SK-N-SH (cell line): ENCODE measurements around the gene SLC6A17. TPM values are rescaled to one million over a fixed set of nuclear protein-coding genes. Genes with fewer than 3 reads are reported as not detected.

ENCODE experiments used
- CTCF ChIA-PET: fragments of 300-600, 350-600 bp; formaldehyde crosslinking; extraction: SDS; loops from one replicate; lab custom pipeline; 2021; lab: Yijun Ruan, JAX
- POLR2A ChIA-PET: fragments of 350-600 bp; sonication (Branson Sonifier 250); formaldehyde crosslinking; extraction: SDS; loops from one replicate; lab custom pipeline; 2020; ENCODE audit warnings: antibody characterized with exemption, inconsistent platforms; lab: Yijun Ruan, JAX
- DNase-seq: peaks from one replicate; pipeline ENCODE4 v3.0.0; 2012
- H2AFZ ChIP-seq: fragments of 200-600 bp; sonication (generic); 2 replicates; pipeline ENCODE4 v1.8.1; 2016; ENCODE audit warnings: antibody characterized with exemption, mild to moderate bottlenecking, low read depth
- H3F3A ChIP-seq: fragments of 200-600 bp; sonication (generic); replicated peaks from 2 replicates; pipeline ENCODE3; 2016; ENCODE audit warnings: antibody characterized with exemption, mild to moderate bottlenecking; ENCODE audit not compliant: insufficient read depth
- H3K27ac ChIP-seq, 2 experiments: fragments of 200-500 bp in 1 of 2; fragments of 200-600 bp in 1 of 2; sonication (Bioruptor generic) in 1 of 2; sonication (generic), shearing (Covaris generic) in 1 of 2; 2 replicates each; pipeline versions ENCODE4 v1.5.1 to v1.6.1; 2014 to 2016; ENCODE audit warnings: low read depth in 2 of 2, inconsistent platforms in 1 of 2, low read length in 1 of 2, mild to moderate bottlenecking in 1 of 2, mixed read lengths in 1 of 2
- H3K27me3 ChIP-seq: fragments of 200-600 bp; sonication (generic), shearing (Covaris generic); 2 replicates; pipeline ENCODE4 v1.6.1; 2016; ENCODE audit warnings: mixed run types; ENCODE audit not compliant: insufficient read depth
- H3K36me3 ChIP-seq, 2 experiments: fragments of 200-500 bp in 1 of 2; fragments of 200-600 bp in 1 of 2; sonication (Bioruptor generic) in 1 of 2; sonication (generic) in 1 of 2; replicated peaks in 1 of 2; 2 replicates each; pipeline versions ENCODE3 to v1.5.1; 2014 to 2016; ENCODE audit warnings: low read length in 1 of 2, mild to moderate bottlenecking in 1 of 2; ENCODE audit not compliant: insufficient read depth in 2 of 2, control insufficient read depth in 1 of 2
- H3K4me1 ChIP-seq, 2 experiments: fragments of 200-500 bp in 1 of 2; fragments of 200-600 bp in 1 of 2; sonication (Bioruptor generic) in 1 of 2; sonication (generic), shearing (Covaris generic) in 1 of 2; 2 replicates each; pipeline versions ENCODE4 v1.5.1 to v1.6.1; 2014 to 2016; ENCODE audit warnings: low read depth in 1 of 2, low read length in 1 of 2, mixed run types in 1 of 2; ENCODE audit not compliant: insufficient read depth in 2 of 2, control insufficient read depth in 1 of 2
- H3K4me2 ChIP-seq: fragments of 200-600 bp; sonication (generic), shearing (Covaris generic); 2 replicates; pipeline ENCODE4 v1.6.1; 2017; ENCODE audit warnings: mixed run types
- H3K4me3 ChIP-seq, 2 experiments: fragments of 200-500 bp in 1 of 2; fragments of 200-600 bp in 1 of 2; sonication (Bioruptor generic) in 1 of 2; sonication (generic), shearing (Covaris generic) in 1 of 2; 2 replicates each; pipeline versions ENCODE4 v1.5.1 to v1.8.1; 2014 to 2016; ENCODE audit warnings: low read depth in 2 of 2, inconsistent platforms in 1 of 2, low read length in 1 of 2, mild to moderate bottlenecking in 1 of 2, mixed read lengths in 1 of 2, moderate library complexity in 1 of 2
- H3K79me2 ChIP-seq: fragments of 200-600 bp; sonication (generic); 2 replicates; pipeline ENCODE4 v1.8.1; 2017; ENCODE audit warnings: mild to moderate bottlenecking; ENCODE audit not compliant: insufficient read depth
- H3K9ac ChIP-seq: fragments of 200-600 bp; sonication (generic); 2 replicates; pipeline ENCODE4 v1.6.1; 2017; ENCODE audit warnings: mixed run types
- H3K9me2 ChIP-seq: fragments of 200-600 bp; sonication (generic); 2 replicates; pipeline ENCODE4 v1.6.1; 2017; ENCODE audit warnings: mixed run types
- H3K9me3 ChIP-seq: fragments of 200-600 bp; sonication (generic); 2 replicates; pipeline ENCODE4 v1.6.1; 2017; ENCODE audit warnings: mixed run types, mild to moderate bottlenecking, moderate library complexity
- H4K20me1 ChIP-seq: fragments of 200-600 bp; sonication (generic); 2 replicates; pipeline ENCODE4 v1.6.1; 2017; ENCODE audit warnings: mild to moderate bottlenecking, mixed run types; ENCODE audit not compliant: insufficient read depth
- ELF1 ChIP-seq: IDR thresholded peaks from 2 replicates; pipeline ENCODE4 v1.4.0; 2012
- EZH2phosphoT487 ChIP-seq: fragments of 200-600 bp; sonication (generic); IDR thresholded peaks from 2 replicates; pipeline ENCODE4 v1.6.1; 2017; ENCODE audit warnings: low read depth, mixed run types, mild to moderate bottlenecking, antibody characterized with exemption, moderate library complexity, borderline replicate concordance
- FOXM1 ChIP-seq: IDR thresholded peaks from 2 replicates; pipeline ENCODE4 v1.4.0; 2012; ENCODE audit warnings: low read depth, mild to moderate bottlenecking
- GATA2 ChIP-seq: sonication (generic); formaldehyde crosslinking; IDR thresholded peaks from 2 replicates; pipeline ENCODE4 v1.5.0; 2020; ENCODE audit warnings: mild to moderate bottlenecking, missing genetic modification reagents
- JUND ChIP-seq: IDR thresholded peaks from 2 replicates; pipeline ENCODE4 v1.4.0; 2012
- MAX ChIP-seq: IDR thresholded peaks from 2 replicates; pipeline ENCODE4 v1.4.0; 2012; ENCODE audit warnings: low read depth
- NFIC ChIP-seq: IDR thresholded peaks from 2 replicates; pipeline ENCODE4 v1.4.0; 2012; ENCODE audit warnings: borderline replicate concordance
- PBX3 ChIP-seq: IDR thresholded peaks from 2 replicates; pipeline ENCODE4; 2012
- POLR2AphosphoS5 ChIP-seq: IDR thresholded peaks from 2 replicates; pipeline ENCODE4 v1.6.1; 2012; ENCODE audit warnings: low read depth, low read length
- RCOR1 ChIP-seq: fragments of 150-350 bp; IDR thresholded peaks from 2 replicates; pipeline ENCODE4 v1.6.1; 2017; ENCODE audit warnings: antibody characterized with exemption, low read length
- RFX5 ChIP-seq: IDR thresholded peaks from 2 replicates; pipeline ENCODE4 v1.6.1; 2012; ENCODE audit warnings: mild to moderate bottlenecking, improper control_type of control experiment, low read length
- RXRA ChIP-seq: IDR thresholded peaks from 2 replicates; pipeline ENCODE4 v1.4.0; 2012; ENCODE audit warnings: low read depth, mild to moderate bottlenecking, borderline replicate concordance
- SMC3 ChIP-seq: IDR thresholded peaks from 2 replicates; pipeline ENCODE4 v1.6.1; 2012; ENCODE audit warnings: low read depth, low read length, improper control_type of control experiment
- TCF12 ChIP-seq: IDR thresholded peaks from 2 replicates; pipeline ENCODE4 v1.4.0; 2012
- USF1 ChIP-seq: IDR thresholded peaks from 2 replicates; pipeline ENCODE4 v1.4.0; 2012; ENCODE audit warnings: low read depth, borderline replicate concordance
- USF2 ChIP-seq: fragments of 150-350 bp; IDR thresholded peaks from 2 replicates; pipeline ENCODE4 v1.6.1; 2017; ENCODE audit warnings: antibody characterized with exemption, low read length, low read depth, borderline replicate concordance
- YY1 ChIP-seq: IDR thresholded peaks from 2 replicates; pipeline ENCODE4 v1.4.0; 2012; ENCODE audit warnings: low read depth, mild to moderate bottlenecking
- WGBS: methylation state at CpG from one replicate; pipeline ENCODE4 v1.1.6; 2017; ENCODE audit warnings: low lambda C conversion rate; 5-methylcytosine and 5-hydroxymethylcytosine counted together
- polyA plus RNA-seq, 3 experiments: library from polyadenylated mRNA; depleted of rRNA; stranded (reverse); fragments of >200 nt; gene quantifications; 2 replicates each; pipeline ENCODE4 v1.2.3, GENCODE V29; 2012

Gene SLC6A17
- polyA plus RNA-seq, 1 of the 3 experiments (the other 2 are of a cell fraction) = 0.67 TPM

GRCh38 chr1:110188035-110188618 is 37.8 kb downstream of the SLC6A17 start (continued):
- TF ChIP-seq FOXM1 (no peak), USF2 (no peak), JUND (no peak), TCF12 (no peak; the same call in 1 of the 2 replicates), EZH2phosphoT487 (no peak), RFX5 (no peak), MAX (no peak), PBX3 (no peak), GATA2 (peak; percentile 82), RXRA (no peak), NFIC (0 out of 2 replicates have a peak, but pooled peaks have one; percentile 7), ELF1 (no peak), USF1 (no peak), RCOR1 (peak; percentile 87)

- WGBS = 76% methylated on average over 6 of the region's 6 CpGs
- Histone ChIP-seq H3K4me2 (no peak overlapping the region), H3K9me2 (no peaks in the 10 kb centered on the region), H3K79me2 (no peaks in the 10 kb centered on the region), H3K9me3 (no peaks in the 10 kb centered on the region), H3K4me1 (peaks cover 4 to 55% of the 10 kb centered on the region in 2 experiments; a peak in 2 of 4 replicates), H3K9ac (no peak overlapping the region), H4K20me1 (no peaks in the 10 kb centered on the region), H3K36me3 (no peaks in the 10 kb centered on the region), H3K27ac (peak overlapping the region in 1 of 2 experiments; percentile 95; a peak in 2 of 4 replicates), H3K27me3 (no peaks in the 10 kb centered on the region), H2AFZ (no peak overlapping the region), H3F3A (no peaks in the 10 kb centered on the region), H3K4me3 (no peak overlapping the region)
- TF ChIP-seq SMC3 (no peak), YY1 (no peak), RCOR1 (no peak), POLR2AphosphoS5 (no peak), EZH2phosphoT487 (no peak)
- ChIA-PET POLR2A (interaction anchor here (2.1 kb wide), 1 partner anchor 13 kb away, joined by 5 read pairs; no protein-coding TSS in a partner anchor), CTCF (interaction anchor here (0.6 to 12.2 kb wide), 8 partner anchors 8 to 307 kb away, joined by 3 to 163 read pairs (median 6); partner anchors contain the start of gene KCNC4)
- no peak for DNase-seq
Measured at GRCh38 chr1:110189181-110189580, 38.9 kb downstream of the SLC6A17 start.
